ENCODE measurements around the gene IKBKE.

IKBKE gene

GRCh38 chr1:206512058-206512850, 42.0 kb downstream of the IKBKE start:
- no peak for DNase-seq (ENCODE audit: low read depth in 2 of 2)

DNA sequence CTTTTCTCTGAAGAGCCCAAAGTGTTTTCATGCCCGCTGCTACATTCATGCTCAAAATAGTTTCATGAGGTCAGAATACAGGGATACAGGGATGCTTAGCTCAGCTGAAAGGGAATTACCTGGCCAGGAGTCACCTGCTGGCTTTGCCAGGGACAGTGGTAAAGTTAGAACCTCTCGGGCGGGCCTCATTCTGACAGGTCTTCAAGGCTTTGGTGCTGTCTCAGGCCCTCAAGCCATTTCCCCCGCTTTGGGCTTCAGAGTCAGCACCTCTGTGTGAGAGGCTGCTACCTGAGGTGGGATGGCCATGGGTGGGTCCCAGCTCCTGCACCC, 42.5 kb downstream of the IKBKE start:
- DNase-seq (ENCODE audit: low read depth in 2 of 2): no peak

GRCh38 chr1:206513312-206514111, 43.2 kb downstream of the IKBKE start:
- DNase-seq (ENCODE audit: low read depth in 2 of 2): no peak

GRCh38 chr1:206514813-206515387, 44.6 kb downstream of the IKBKE start:
- DNase-seq (ENCODE audit: low read depth in 2 of 2): no peak

DNA sequence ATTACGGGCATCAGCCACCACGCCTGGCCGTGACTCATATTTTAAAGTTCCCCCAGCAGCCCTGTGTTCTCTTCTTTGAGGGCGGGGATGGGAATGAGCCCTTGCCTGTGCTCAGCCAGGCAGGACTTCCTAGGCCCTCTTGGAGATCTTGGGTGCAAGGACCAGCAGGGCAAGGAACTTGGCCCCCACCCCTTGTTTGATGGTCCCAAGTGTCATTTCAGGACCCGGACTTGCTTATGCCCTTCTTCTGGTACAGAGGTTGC, 46.4 kb downstream of the IKBKE start:
- DNase-seq (ENCODE audit: low read depth in 2 of 2): no peak

- no peak for DNase-seq (ENCODE audit: low read depth in 2 of 2)
These were observed 47.5 kb downstream of the IKBKE start for GRCh38 chr1:206517784-206518183.

DNA sequence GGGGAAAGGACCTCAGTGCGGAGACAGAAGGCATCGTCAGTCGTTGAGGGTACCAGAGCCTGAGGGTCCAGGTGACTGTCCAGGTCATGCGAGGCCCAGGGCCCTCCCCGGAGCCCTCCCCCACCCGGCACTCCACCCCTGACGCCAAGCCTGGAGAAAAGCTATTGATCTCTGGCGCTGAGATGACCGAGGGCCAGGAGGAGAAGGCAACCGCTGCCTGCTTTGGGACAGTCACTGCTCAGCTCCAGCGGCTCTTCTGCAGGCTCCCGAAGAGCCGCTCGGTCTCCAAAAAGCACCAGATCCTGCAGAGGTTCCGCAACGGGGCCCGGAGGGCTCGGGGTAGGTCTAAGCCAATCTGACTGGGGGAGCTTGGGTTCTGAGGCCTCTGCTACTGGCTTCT, 47.9 kb downstream of the IKBKE start:
- no peak for DNase-seq (ENCODE audit: low read depth in 2 of 2)

DNA sequence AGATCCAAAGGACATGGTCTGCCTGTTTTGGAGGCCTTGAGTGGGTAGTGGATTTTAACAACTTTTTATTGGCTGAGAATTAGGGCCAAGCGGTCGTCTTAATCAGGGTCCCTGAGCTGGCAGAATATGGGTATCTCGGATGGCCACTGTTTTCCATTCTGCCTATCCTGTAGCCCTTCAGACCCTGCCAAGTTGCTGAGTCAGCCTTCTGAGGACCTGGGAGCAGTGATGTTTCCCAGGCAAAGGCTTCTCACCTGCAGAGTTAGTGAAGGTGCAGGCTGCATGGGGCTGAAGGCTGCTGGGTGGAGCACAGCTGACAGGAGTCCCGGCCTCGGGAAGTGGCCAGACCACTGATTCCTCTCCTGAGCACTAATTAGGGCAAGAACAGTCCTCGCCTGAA, 48.5 kb downstream of the IKBKE start:
- DNase-seq (ENCODE audit: low read depth in 2 of 2): no peak

DNA sequence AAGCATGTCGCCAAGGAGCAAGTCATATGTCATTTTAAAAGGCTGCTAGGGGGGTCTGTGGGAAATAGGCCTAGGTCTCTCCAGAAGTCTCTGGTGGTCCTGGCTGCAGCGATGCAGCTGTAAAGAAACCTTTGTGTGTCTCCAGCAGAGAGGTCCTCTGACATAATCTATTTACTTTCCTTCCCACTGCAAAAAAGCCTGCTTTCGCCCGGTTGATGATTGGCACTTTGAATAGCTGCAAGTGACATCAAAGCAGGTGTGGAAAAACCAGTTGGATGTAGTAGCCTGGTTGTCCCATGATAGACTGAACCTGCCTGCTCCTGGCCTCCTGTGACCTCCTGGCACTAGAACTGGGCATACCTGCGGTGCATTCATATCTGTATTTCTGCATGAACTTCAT, 50.9 kb downstream of the IKBKE start:
- DNase-seq (ENCODE audit: low read depth in 2 of 2): no peak

DNA sequence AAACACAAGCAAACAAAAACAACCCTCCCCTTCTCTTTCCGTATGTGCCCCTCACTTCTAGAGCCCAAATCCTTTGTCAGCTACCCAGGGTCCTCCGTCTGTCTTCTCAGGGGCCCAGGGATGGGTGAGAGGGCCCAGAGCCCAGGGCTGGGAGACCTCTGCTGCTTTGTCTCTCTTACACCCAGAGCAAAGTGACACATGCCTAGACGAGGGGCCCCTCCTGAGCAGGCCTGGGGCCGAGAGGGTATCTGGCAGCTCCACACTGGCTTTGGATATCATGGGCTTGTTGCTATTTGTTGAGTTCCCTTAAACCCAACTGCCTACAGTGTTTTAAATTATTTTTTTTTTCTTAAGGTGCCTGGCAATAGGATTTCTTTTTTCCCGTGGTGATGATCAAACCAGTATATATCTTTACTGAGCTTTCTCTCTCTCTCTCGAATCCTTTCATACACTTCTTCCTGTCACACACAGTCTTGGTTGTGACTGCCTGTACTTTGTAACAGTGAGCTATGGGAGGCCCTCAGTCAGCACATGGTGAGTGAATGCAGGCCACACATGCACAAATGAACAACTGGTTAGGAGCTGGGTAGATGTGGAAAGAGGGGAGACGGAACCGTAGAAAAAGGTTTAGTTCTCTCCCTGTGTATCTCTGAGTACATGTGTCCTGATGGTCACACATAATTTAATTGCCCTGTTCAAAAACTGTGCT, 51.6 kb downstream of the IKBKE start:
- DNase-seq (ENCODE audit: low read depth in 2 of 2): no peak

GRCh38 chr1:206524739-206525364, 54.6 kb downstream of the IKBKE start:
- DNase-seq (ENCODE audit: low read depth in 2 of 2): no peak

DNA sequence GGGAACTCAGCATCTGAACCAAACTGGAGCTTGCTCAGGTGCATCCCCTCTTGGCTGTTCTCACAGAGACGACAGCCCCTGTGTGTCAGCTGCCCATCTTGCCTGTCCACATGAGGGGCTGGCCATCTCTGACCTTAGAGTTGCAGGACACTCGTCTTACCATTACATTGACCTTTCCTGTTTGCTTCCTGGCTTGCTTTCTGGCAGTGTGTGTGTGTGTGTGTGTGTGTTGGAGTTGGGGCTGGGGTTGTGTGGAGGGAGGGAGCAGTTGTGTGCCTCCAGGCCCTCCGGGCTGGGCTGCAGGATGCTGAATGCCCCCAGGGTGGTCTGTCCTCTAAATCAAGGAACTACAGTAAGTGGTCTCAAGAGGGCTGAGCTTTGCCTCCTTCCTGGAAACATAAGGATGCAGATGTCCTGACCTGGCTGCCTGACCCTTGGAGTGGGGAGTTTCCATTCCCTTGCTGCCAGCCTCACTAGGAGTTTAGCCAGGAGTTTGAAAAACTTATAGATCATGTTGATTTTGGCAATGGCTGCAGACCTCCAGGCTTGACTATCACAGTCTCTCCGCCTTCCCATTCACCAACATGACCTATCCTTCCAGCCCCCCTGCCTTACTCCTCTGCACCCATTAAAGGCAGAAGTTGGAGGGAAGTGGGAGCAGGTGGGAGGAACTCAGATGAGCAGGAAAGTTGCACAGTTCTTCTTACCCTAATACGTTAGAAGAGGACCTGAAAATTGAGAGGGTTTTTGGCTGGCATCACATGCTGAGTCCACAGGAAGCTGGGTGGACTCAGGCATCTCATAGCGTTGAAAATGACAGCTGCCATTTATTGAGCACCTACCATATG, 56.0 kb downstream of the IKBKE start:
- no peak for DNase-seq (ENCODE audit: low read depth in 2 of 2)

DNA sequence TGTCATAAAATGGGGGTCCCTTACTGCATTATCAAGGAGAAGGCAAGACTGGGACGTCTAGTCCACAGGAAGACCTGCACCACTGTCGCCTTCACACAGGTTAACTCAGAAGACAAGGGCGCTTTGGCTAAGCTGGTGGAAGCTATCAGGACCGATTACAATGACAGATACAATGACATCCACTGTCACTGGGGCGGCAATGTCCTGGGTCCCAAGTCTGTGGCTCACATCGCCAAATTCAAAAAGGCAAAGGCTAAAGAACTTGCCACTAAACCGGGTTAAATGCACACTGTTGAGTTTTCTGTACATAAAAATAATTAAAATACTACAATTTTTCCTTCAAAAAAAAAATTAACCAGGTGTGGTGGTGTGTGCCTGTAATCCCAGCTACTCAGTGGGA, 59.1 kb downstream of the IKBKE start:
- no peak for DNase-seq (ENCODE audit: low read depth in 2 of 2)

DNA sequence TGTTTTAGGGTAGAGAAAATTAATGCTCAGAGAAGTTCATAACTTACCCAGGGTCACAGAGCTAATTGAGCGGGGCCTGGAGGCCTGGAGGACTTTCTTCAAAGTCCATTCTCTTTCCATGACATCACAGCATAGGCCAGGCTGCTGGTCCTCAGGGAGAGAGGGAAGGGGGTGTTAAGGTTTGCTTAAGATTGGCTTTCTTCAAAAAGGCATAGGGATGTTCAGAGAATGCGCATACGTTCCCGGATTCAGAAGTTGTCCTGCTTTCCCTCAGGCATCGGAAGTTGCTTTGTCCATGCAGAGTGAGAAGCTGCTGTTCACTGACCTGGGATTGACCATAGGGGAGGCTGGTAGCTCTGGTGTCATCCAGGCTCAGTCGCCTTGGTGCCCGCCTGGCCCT, 62.1 kb downstream of the IKBKE start:
- DNase-seq (ENCODE audit: low read depth in 2 of 2): no peak

DNA sequence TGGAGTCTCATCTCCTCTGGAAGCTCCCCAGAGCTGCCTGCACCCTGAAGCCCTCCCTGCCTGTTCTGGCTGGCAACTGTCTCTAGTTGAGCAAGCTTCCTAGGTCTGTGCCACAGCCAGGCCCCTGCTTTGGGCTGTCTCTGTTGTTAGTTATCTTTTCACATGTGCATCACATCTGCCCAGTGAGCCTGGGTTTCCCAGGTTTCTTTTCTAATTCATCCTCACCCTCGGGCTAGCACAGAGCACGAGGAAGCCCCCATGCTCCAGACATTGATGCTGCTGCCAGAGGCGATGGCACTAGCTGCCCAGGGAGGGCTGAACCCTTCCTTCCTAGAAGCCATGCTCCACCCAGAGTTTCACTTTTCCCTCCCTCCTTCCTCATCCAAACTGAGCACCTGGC, 64.3 kb downstream of the IKBKE start:
- no peak for DNase-seq (ENCODE audit: low read depth in 2 of 2)

DNA sequence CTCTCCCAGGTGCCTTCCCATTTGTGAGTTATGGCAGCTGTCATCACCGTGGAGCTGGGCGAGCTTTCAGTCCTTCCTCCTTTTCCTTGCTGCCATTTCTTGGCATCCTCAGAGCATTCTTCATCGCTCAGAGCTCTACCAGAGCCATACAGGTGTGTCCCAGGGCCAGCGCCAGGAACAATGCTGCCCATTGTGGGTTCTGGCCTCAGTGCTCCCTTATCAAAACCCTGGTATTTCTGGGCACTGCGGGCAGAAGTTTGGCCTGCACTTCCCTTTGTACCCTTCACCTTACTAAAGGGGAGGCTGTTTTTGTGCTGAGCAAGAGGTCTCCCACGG, 65.5 kb downstream of the IKBKE start:
- no peak for DNase-seq (ENCODE audit: low read depth in 2 of 2)

- no peak for DNase-seq (ENCODE audit: low read depth in 2 of 2)
These were observed 66.9 kb downstream of the IKBKE start for GRCh38 chr1:206537141-206537540.

GRCh38 chr1:206538086-206538770, 68.0 kb downstream of the IKBKE start:
- DNase-seq (ENCODE audit: low read depth in 2 of 2): no peak

- DNase-seq (ENCODE audit: low read depth in 2 of 2): no peak
These were observed 68.8 kb downstream of the IKBKE start for GRCh38 chr1:206538901-206539640.

All from stimulated activated CD8-positive, alpha-beta memory T cell treated with anti-CD3 and anti-CD28 coated beads, Interleukin-15, amount 100 ng/mL, for 48 hours (primary cell).